ENCODE measurements around the gene HPSE2. TPM values are rescaled to one million over a fixed set of nuclear protein-coding genes. Genes with fewer than 3 reads are reported as not detected.

The HPSE2 gene
- total and polyA plus RNA-seq, 2 of the 13 experiments (the other 11 are each of a cell fraction or from before 2014, with no cell fraction given): 0.01 TPM; not detected in 1

DNA sequence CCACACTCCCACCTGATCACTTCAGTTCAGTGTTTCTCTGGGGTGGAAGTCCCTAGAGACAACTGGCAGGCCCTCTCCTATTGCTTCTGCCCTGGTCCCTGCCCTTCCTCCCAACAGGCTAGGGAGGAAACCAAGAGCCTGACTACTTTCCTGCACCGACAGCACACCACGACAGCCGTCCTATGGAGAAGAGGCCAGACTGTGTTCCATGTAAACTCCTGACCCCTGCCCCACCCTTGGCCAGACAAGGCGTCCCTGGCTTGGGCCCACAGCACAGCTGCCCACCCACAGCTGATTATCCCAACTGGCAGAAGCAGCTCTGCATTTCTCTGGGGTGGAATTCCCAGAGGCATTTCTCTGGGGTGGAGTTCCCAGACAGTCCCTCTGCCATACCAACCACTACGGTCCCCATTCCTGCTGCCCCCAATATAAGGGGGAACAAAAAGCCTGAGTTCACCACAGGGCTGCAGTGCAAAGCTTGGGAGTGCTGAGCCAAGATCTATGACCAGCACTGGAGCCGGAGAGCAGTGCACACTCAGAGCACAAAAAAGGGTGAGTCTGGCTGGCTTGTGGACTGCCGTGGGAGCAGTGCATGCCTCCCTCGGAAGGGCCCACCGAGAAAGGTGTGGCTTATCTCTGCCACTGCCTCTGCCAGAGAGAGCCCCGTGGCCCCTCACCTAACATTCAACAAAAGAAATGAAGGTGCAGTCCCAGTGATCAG, 193.4 kb downstream of the HPSE2 start (continued):
- TF ChIP-seq, protein P1, sequence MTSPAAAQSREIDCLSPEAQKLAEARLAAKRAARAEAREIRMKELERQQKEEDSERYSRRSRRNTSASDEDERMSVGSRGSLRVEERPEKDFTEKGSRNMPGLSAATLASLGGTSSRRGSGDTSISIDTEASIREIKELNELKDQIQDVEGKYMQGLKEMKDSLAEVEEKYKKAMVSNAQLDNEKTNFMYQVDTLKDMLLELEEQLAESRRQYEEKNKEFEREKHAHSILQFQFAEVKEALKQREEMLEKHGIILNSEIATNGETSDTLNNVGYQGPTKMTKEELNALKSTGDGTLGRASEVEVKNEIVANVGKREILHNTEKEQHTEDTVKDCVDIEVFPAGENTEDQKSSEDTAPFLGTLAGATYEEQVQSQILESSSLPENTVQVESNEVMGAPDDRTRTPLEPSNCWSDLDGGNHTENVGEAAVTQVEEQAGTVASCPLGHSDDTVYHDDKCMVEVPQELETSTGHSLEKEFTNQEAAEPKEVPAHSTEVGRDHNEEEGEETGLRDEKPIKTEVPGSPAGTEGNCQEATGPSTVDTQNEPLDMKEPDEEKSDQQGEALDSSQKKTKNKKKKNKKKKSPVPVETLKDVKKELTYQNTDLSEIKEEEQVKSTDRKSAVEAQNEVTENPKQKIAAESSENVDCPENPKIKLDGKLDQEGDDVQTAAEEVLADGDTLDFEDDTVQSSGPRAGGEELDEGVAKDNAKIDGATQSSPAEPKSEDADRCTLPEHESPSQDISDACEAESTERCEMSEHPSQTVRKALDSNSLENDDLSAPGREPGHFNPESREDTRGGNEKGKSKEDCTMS (CRISPR knock-in tag; conservative IDR thresholded peaks at IDR 0.05): no peak
- TF ChIP-seq SAP130 (CRISPR knock-in tag; IDR thresholded peaks at IDR 0.05; ENCODE audit: low read depth) (no peak), CBX1 (IDR thresholded peaks at IDR 0.05; ENCODE audit: low read depth) (no peak), HMG20B (CRISPR knock-in tag; conservative IDR thresholded peaks at IDR 0.05) (no peak), ZIK1 (CRISPR knock-in tag; IDR thresholded peaks at IDR 0.05; ENCODE audit: borderline replicate concordance, low read depth) (no peak), KMT2A (CRISPR knock-in tag; IDR thresholded peaks at IDR 0.05) (no peak), PTBP1 (IDR thresholded peaks at IDR 0.05; ENCODE audit: low read depth, low read length, poor library complexity, severe bottlenecking) (no peak), PHF8 (CRISPR knock-in tag; IDR thresholded peaks at IDR 0.05) (no peak)
- TF ChIP-seq, protein P2, sequence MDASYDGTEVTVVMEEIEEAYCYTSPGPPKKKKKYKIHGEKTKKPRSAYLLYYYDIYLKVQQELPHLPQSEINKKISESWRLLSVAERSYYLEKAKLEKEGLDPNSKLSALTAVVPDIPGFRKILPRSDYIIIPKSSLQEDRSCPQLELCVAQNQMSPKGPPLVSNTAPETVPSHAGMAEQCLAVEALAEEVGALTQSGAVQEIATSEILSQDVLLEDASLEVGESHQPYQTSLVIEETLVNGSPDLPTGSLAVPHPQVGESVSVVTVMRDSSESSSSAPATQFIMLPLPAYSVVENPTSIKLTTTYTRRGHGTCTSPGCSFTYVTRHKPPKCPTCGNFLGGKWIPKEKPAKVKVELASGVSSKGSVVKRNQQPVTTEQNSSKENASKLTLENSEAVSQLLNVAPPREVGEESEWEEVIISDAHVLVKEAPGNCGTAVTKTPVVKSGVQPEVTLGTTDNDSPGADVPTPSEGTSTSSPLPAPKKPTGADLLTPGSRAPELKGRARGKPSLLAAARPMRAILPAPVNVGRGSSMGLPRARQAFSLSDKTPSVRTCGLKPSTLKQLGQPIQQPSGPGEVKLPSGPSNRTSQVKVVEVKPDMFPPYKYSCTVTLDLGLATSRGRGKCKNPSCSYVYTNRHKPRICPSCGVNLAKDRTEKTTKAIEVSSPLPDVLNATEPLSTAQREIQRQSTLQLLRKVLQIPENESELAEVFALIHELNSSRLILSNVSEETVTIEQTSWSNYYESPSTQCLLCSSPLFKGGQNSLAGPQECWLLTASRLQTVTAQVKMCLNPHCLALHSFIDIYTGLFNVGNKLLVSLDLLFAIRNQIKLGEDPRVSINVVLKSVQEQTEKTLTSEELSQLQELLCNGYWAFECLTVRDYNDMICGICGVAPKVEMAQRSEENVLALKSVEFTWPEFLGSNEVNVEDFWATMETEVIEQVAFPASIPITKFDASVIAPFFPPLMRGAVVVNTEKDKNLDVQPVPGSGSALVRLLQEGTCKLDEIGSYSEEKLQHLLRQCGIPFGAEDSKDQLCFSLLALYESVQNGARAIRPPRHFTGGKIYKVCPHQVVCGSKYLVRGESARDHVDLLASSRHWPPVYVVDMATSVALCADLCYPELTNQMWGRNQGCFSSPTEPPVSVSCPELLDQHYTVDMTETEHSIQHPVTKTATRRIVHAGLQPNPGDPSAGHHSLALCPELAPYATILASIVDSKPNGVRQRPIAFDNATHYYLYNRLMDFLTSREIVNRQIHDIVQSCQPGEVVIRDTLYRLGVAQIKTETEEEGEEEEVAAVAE (CRISPR knock-in tag; IDR thresholded peaks at IDR 0.05; ENCODE audit: borderline replicate concordance): no peak
